NCI-H82 (cell line): ENCODE results near the gene FNDC5.

Source experiments
- DNase-seq: peaks from one replicate; lab custom pipeline; 2025; lab: John Stamatoyannopoulos, UW

The FNDC5 gene

DNA sequence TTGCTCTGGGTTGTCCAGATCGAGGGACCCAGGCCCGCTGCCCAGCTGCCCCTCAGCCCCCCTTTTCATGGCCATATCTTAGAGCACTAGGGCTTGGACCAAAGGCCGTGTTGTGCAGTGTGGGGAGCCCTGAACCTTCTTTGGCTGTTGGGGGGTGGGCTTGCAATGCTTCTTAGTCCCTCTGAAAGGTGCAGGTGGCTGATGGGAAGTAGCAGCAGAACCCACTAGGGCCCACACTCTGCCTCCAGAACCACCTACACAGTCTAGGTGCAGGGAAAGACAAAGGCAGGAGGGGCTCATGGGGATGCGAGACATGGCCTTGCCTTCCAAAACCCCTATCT lies 13.3 kb upstream of the FNDC5 start:
- no peak for DNase-seq

GRCh38 chr1:32883338-32884031 lies 12.8 kb upstream of the FNDC5 start:
- peak; percentile 88 for DNase-seq

- DNase-seq, result peak; percentile 100
Observed at GRCh38 chr1:32881871-32882850, 11.4 kb upstream of the FNDC5 start.

DNA sequence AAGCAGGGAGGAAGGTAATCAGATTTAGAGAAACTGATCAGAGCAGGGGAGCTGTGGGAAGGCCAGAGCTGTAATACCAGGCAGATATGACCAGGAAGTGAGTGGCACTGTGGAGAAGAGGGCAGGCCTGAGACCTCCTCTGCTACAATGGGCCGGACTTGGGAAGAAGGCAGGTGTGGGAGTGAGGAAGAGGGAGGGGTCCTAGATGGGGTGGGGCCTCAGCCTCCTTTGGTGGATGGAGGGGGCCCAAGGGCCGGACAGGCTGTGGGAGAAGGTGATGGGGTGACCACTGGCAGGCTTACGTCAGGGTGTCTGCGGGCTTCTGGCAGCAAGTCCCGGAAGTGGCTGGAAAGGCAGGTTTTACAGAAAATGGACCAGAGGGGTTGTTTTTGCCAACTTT lies 10.6 kb upstream of the FNDC5 start:
- DNase-seq, result peak; percentile 86

DNA sequence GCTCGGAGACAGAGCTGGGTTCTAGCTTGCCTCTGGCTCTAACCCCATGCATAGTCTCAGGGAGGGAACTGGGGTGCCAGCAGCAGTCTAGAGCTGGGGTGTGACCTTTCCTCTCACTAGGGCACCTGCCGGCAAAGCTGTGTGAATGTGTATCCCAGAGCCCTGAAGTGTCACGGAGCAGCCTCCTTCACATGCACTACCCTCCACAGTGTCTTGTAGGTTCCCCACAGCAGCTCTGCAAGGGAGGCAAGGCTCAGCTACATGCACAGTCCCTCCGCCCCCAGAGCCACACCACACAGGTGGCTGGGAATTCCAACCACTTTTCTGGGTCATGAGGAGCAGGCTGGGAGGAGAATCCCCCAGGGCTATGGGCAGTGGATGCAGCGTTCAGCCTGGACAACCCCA lies 7.9 kb upstream of the FNDC5 start:
- DNase-seq, result peak; percentile 53

GRCh38 chr1:32878183-32878582 lies 7.5 kb upstream of the FNDC5 start:
- DNase-seq, result peak; percentile 67

- no peak for DNase-seq
Observed at GRCh38 chr1:32877211-32878110, 6.7 kb upstream of the FNDC5 start.

GRCh38 chr1:32876341-32877210 lies 5.9 kb upstream of the FNDC5 start:
- DNase-seq, result peak; percentile 82

DNA sequence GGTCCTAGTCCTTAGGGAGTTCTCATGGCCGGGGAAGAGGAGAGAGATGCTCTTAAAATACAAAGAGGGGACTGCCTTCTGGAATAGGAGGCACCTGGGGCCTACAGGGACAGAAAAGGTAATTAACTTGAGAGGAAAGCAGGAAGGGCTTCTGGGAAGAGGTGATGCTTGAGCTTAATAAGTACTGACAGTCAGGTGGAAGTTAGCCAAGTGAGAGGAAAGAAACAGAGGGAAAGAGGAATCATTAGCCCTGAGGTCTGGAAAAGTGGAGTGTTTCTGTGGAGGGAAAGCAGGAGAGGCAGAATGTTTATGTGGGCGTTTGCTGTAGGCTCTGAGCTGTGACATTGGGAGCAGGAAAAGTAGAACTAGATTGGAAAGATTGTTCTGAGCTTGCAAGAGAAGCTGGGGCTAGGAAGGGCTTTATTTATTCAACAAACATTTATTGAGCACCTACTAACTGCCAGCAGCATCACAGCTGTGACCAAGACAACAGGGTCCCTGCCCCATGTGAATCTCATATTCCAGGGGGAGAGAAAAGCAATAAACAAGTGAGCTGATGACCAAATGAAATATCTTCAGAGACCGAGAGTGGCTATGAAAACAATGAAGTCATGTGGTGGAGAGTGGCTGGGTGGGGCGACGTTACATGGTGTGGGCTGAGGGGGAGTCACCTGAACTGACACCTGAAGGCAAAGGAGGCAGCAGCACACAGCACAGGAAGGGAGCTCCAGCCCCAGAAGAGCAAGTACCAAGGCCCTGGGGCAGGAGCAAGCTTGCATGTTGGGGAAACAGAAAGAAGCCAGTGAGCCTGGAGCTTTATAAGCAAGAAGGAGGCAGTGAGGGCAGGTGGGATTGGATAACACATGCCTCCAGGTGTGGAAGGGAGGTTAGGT lies 4.4 kb upstream of the FNDC5 start:
- DNase-seq, result peak; percentile 48

GRCh38 chr1:32873484-32873883 lies 2.8 kb upstream of the FNDC5 start:
- no peak for DNase-seq

- no peak for DNase-seq
Observed at GRCh38 chr1:32872192-32872460, 1.4 kb upstream of the FNDC5 start.

DNA sequence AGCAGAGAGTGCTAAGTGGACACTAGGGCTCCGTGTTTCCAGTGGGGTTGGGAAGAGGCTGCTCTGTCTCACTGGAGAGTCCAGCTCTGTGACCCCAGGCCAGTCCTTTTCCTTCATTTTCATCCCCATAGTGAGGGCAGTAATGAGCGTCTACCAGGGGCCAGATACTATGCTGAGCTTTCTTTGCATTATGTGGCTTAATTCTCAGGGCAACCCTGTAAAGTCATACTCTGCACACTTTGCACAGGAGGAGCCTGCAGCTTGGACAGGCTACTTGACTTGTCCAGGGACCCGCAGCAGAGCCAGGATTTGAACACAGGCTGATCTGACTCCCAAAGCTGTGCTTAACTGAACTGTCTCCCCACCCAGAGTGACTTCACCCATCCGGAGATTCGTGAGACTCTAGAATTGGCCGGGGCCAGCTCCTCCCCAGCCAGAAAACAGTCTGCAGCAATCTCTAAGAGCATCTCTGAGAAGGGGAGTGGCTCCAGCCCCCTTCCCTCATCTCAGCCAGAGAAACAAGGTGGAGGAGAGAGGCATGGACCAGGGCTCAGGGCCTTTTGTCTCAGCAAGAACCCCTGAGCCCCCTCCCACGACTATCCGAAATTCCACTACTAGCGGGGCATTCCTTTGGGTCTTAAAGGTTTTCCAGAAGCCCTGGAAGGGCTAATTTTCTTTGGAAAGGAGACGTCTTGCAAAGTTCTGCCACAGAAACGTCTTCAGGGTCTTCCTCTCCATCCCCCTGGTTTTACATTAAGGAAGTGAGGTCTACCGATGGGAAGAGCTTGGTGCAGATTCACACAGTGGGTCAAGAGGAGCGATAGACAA lies 866 bp upstream of the FNDC5 start:
- DNase-seq, result peak; percentile 74

DNA sequence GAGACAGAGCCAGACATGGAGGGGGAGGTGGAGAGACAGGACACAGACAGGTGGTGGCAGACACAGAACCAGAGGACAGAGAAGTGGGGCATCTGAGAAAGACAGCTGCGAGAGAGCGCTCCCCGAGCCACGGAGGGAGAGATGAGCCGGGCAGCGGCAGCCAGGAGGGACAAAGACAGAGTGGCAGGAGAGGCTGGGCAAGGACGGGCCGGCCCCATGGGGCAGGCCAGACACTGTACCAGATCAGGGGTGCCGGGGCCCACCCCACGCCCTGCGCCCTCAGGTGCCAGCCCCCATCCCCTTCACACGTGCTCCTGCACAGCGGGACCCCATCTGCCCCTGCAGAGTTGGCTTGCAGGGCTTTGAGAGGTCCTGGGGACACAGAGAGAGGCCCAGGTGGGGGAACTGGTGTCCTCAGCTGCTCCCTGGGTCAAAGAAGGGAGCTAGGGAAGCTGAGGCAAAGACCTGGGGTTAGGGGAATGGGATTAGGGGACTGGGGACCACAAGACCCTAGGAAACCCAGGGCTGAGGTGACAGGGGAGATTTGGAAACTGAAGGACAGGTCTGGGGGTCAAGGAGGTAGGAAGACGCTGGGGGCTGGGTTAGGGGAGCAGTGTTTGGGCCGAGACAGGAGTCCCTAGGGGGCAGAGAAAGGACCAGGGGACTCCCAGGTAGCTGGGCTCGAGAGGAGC lies 643 bp downstream of the FNDC5 start:
- DNase-seq, result peak; percentile 59

DNA sequence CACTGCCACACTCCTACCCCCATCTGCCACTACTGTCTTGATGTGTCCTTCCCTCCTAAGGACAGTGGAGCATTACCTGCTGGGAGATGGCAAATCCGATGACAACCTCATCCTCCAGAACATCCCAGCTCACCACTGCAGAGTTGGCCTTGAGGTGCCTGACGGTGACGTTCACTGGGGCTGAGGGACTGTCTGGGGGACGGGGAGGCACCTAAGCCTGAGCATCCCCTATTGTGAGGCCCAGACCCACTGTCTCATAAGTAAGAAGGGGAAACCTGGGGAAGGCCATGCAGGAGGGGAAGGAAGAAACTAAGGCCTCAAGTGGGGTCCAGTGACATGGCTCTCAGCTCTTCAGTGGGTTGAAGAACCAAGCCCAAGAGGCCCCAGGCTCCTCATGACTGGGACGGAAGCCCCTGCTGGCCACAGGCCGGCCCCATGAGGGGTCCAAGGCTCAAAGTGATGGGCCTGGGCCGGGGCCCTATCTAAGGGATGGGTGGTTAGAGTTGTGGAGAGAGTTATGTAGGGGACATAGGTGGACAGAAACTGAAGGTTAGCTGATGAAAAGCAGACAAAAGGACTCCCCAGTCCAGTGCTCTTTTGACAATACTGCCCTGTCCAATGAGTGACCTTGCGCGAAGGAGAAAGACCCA lies 1.8 kb downstream of the FNDC5 start:
- DNase-seq, result no peak

GRCh38 chr1:32868085-32868484 lies 2.6 kb downstream of the FNDC5 start:
- no peak for DNase-seq

DNA sequence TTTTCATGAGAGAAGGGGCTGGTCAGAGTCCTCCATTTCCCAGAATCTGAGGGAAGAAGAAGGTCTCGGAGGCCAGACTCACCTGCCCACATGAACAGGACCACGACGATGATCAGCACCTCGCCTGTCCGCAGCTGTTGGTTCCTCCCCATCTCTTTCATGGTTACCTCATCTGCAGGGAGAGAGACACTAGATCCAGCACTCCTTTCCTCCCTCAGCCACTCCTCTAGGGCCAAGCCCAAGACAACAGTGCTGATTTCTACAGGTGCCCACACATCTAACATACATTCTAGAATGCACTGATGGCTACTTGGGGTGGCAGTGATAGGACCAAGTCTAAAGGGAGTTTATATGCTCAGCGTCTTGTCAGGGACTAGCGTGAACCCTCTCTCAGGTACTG lies 3.0 kb downstream of the FNDC5 start:
- DNase-seq, result no peak

DNA sequence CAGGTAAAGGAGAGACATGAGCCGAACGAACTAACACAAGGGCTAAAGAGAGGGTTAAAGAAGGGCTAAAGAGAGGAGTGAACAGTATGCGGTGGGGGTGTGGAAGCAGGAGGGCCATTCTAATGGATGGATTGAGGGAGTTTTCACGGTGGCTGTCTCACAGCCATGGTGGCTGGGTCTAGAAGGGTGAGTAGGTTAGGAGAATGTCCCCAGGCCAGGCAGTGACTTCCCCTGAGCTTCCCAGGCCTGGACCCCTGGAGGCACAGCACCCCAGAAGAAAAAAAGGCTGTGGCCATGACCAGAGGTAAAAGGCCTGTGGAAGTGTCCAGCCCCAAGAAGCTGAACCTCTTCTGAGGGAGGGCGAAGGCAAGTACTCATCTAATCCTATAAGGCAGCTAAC lies 3.6 kb downstream of the FNDC5 start:
- no peak for DNase-seq

DNA sequence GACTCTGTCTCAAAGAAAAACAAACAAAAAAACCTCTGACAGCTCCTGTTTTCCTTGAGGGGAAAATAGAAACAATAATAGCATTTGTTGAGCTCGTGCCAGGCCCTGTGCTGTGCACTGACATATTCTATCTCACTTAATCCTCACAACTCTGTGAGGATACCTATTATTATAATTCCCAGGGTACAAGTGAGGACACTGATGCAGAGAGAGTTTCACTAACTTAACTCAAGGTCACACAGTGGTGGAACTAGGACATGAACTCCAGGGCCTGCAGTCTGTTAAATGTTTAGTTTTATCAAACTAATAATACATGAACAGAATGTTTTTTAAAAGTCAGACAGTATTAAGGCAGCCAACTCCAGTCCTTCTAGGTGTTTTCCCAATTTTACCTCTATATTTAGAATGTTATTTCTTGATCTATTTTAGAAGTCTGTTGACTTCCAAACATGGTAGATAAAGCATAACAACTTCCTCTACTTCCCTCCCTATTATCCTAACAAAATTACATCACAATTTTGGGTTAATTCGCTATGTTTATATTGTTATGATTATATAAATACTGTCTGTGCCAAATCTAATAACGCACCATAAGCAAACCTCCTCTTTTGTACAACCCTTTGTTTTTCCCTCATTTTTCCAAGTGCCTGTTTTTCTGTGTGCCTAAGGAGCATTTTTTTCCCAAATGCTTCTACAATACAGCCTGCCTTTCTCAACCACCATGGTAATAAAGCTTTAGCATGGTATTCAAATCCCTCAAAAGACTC lies 4.9 kb downstream of the FNDC5 start:
- no peak for DNase-seq
